ENCODE measurements around the gene CCT7. TPM values are rescaled to one million over a fixed set of nuclear protein-coding genes. Genes with fewer than 3 reads are reported as not detected.

CCT7 gene
- total and polyA plus RNA-seq, 2 donors (not counting 3 experiments of a cell fraction or from before 2014, with no cell fraction given): 343 to 362 TPM

DNA sequence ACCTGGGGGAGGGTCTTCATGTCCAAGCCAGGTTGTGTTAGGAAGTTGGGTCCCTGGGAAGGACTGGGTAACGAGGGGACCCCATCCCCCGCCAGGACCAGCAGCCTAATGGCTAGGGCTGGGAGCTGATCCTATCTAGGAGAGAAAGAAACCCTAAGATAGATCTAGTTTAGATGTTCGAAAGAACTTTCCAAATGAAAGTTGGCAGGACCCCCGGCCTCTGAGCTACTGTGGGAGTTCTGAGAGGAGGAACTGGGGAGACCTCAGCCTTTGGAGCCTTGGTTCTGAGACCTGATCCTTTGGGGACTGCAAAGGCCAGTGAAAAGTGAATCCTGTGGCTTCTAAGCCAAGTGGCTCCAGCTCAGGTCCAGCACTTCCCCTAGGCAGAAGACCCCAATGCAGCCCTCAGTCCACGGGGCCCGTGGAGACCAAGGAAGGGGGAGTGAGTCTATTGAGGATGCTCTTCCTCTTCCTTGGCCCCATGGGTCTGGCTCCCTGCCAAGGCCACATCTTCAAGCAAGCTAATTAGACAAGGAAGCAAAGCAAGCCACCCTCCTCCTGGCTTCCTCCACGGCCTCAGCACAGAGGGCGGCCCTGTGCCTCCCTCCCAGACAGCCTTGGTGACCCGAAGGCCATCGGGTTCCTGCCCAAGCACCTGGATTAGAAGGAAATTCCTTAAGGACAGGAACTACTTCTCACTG, 23.5 kb downstream of the CCT7 start:
- TF ChIP-seq EZH2 (IDR thresholded peaks at IDR 0.05; ENCODE audit: borderline replicate concordance, low read depth, low read length, severe bottlenecking) (no peak), GATA2 (IDR thresholded peaks at IDR 0.05; ENCODE audit: insufficient read depth, insufficient read length, low read depth, low read length) (no peak), POLR2AphosphoS5 (IDR thresholded peaks at IDR 0.05; ENCODE audit: insufficient read depth, low read depth, low read length) (no peak), FOS (IDR thresholded peaks at IDR 0.05; ENCODE audit: borderline replicate concordance, insufficient read depth, low read length) (no peak), POLR2A (IDR thresholded peaks at IDR 0.05; ENCODE audit: low read depth, low read length) (no peak), CTCF (IDR thresholded peaks at IDR 0.05; ENCODE audit: extremely low read depth in 1 of 2, insufficient read depth in 1 of 2, low read depth in 1 of 2, low read length in 2 of 2) (no peak)
- Histone ChIP-seq H3K9me1 (replicated peaks; ENCODE audit: control insufficient read depth, extremely low read depth, insufficient read depth, low read length) (no peaks in the 10 kb centered on the region), H3K27me3 (ENCODE audit: control insufficient read depth in 2 of 2, insufficient read depth in 2 of 2, low read length in 2 of 2) (no peaks in the 10 kb centered on the region), H2AFZ (ENCODE audit: low read depth, low read length) (no peak overlapping the region), H3K9ac (replicated peaks; ENCODE audit: extremely low read depth, insufficient read depth, low read length) (no peak overlapping the region), H3K4me2 (ENCODE audit: insufficient read depth, low read length) (no peak overlapping the region), H3K27ac (ENCODE audit: insufficient read depth, low read depth, low read length) (no peak overlapping the region), H4K20me1 (replicated peaks; ENCODE audit: control insufficient read depth, extremely low read depth, insufficient read depth, low read length) (no peaks in the 10 kb centered on the region), H3K4me3 (replicated peaks in 1 of 3; ENCODE audit: insufficient read depth in 1 of 3, low read depth in 1 of 3, low read length in 3 of 3) (no peak overlapping the region), H3K4me1 (ENCODE audit: control insufficient read depth, extremely low read depth, insufficient read depth, low read length) (no peaks in the 10 kb centered on the region), H3K79me2 (ENCODE audit: control insufficient read depth, insufficient read depth, low read length) (no peaks in the 10 kb centered on the region), H3K9me3 (replicated peaks; ENCODE audit: control insufficient read depth, insufficient read depth, low read length) (no peaks in the 10 kb centered on the region), H3K36me3 (ENCODE audit: control insufficient read depth in 2 of 2, extremely low read depth in 1 of 2, insufficient read depth in 2 of 2, low read length in 2 of 2) (peaks cover 2 to 17% of the 10 kb centered on the region in 2 experiments)
- no TSS peak for BruUV-seq (replicated peaks)
- intact Hi-C loops (cut with micrococcal nuclease) (no loop called here), dilution Hi-C loops (cut with MboI; ENCODE audit: extremely low pct_ligation_motif_present, low sequenced_read_pairs) (no loop called here)
- ChIA-PET POLR2A (no interaction called here), CTCF (interaction anchor here (0.9 to 1.7 kb wide), 3 partner anchors 10 to 31 kb away, joined by 3 to 6 read pairs (median 4); no protein-coding TSS in a partner anchor)
- DNase-seq (ENCODE audit: low read depth, low spot score): no peak
- FAIRE-seq: no peak

All from endothelial cell of umbilical vein (primary cell).